ENCODE results near the gene DGCR6L. TPM values are rescaled to one million over a fixed set of nuclear protein-coding genes. Genes with fewer than 3 reads are reported as not detected.
"Not testable (repeated sequence)": the region's sequence is repeated elsewhere in the genome, so short reads cannot be mapped to it uniquely, and the experiment has no call there.

DGCR6L gene
- total and polyA plus RNA-seq, 2 experiments from 2014 or later = 84.6 to 111 TPM

DNA sequence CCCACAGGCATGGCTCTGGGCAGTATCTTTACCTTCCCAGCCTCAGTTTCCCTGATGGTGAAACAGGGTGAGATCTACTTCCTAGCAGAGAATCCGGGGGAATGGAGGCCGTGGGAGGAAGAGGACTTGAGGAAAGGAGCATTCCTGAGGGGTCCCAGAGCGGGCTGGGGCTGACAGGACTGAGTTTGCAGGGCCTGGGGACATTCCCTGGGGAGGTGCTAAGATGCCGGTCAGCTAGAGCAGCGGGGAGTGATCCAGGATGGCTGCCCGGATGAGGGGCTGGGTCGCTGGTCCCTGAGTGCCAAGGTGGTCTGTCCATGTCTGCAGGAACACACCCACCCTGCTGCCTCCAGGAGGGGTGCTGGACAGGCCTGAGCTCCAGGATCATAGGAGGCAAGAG lies 43.4 kb downstream of the DGCR6L start:
- Histone ChIP-seq H3K36me3 (ENCODE audit: low read depth) (no peaks in the 10 kb centered on the region), H3F3A (ENCODE audit: insufficient read depth) (no peaks in the 10 kb centered on the region), H3K27me3 (replicated peaks; ENCODE audit: insufficient read depth) (no peaks in the 10 kb centered on the region), H3K4me1 (ENCODE audit: insufficient read depth) (no peaks in the 10 kb centered on the region), H3K27ac (no peak overlapping the region), H3K9me2 (ENCODE audit: insufficient read depth) (no peaks in the 10 kb centered on the region), H4K20me1 (ENCODE audit: insufficient read depth) (no peaks in the 10 kb centered on the region), H3K9ac (no peak overlapping the region), H3K79me2 (ENCODE audit: insufficient read depth) (no peaks in the 10 kb centered on the region), H3K4me2 (ENCODE audit: unreplicated experiment) (no peak overlapping the region), H3K9me3 (ENCODE audit: low read depth) (no peaks in the 10 kb centered on the region), H2AFZ (no peak overlapping the region), H3K4me3 (no peak overlapping the region)
- DNase-seq = no peak
- TF ChIP-seq EZH2 (IDR thresholded peaks at IDR 0.05; ENCODE audit: insufficient read depth, poor library complexity, severe bottlenecking) = no peak
- no peak for TF ChIP-seq EZH2phosphoT487 (IDR thresholded peaks at IDR 0.05; ENCODE audit: insufficient read depth, low read depth)
- in situ Hi-C loops (cut with MboI) = loop anchor here (25.0 kb wide), 1 partner anchor 289 kb away; no protein-coding TSS in a partner anchor
- WGBS, 2 experiments (ENCODE audit: low coverage in 1 of 2, low lambda C conversion rate in 2 of 2, missing lambda C conversion rate in 2 of 2) = 60 to 69% methylated on average over 5 to 7 of the region's 7 CpGs

DNA sequence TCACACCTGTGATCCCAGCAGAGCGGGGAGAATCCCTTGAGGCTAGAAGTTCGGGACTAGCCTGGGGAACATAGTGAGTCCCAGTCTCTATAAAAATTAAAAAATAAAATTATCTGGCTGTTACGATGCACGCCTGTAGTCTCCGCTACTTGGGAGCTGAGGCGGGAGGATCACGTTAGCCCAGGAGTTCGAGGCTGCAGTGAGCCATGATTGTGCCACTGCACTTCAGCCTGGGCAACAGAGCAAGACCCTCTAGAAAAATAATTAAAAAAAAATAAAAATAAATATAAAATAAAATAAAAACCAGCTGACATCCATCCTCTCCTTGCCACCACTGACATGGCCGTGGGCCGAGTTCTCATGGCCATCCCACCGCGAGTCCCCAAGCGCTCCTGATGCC lies 44.0 kb downstream of the DGCR6L start:
- Histone ChIP-seq H3K9me3 (ENCODE audit: low read depth) (no peaks in the 10 kb centered on the region), H3K27ac (no peak overlapping the region), H4K20me1 (ENCODE audit: insufficient read depth) (no peaks in the 10 kb centered on the region), H3K79me2 (ENCODE audit: insufficient read depth) (no peaks in the 10 kb centered on the region), H3K4me2 (ENCODE audit: unreplicated experiment) (no peak overlapping the region), H3K9me2 (ENCODE audit: insufficient read depth) (no peaks in the 10 kb centered on the region), H3F3A (ENCODE audit: insufficient read depth) (no peaks in the 10 kb centered on the region), H3K4me3 (no peak overlapping the region), H3K9ac (no peak overlapping the region), H2AFZ (no peak overlapping the region), H3K27me3 (replicated peaks; ENCODE audit: insufficient read depth) (no peaks in the 10 kb centered on the region), H3K36me3 (ENCODE audit: low read depth) (no peaks in the 10 kb centered on the region), H3K4me1 (ENCODE audit: insufficient read depth) (no peaks in the 10 kb centered on the region)
- in situ Hi-C loops (cut with MboI) = loop anchor here (25.0 kb wide), 1 partner anchor 289 kb away; no protein-coding TSS in a partner anchor
- DNase-seq = no peak
- WGBS, 2 experiments (ENCODE audit: low coverage in 1 of 2, low lambda C conversion rate in 2 of 2, missing lambda C conversion rate in 2 of 2) = 91 to 94% methylated on average over 13 of the region's 13 CpGs
- TF ChIP-seq EZH2phosphoT487 (IDR thresholded peaks at IDR 0.05; ENCODE audit: insufficient read depth, low read depth) = no peak
- TF ChIP-seq EZH2 (IDR thresholded peaks at IDR 0.05; ENCODE audit: insufficient read depth, poor library complexity, severe bottlenecking) = no peak

DNA sequence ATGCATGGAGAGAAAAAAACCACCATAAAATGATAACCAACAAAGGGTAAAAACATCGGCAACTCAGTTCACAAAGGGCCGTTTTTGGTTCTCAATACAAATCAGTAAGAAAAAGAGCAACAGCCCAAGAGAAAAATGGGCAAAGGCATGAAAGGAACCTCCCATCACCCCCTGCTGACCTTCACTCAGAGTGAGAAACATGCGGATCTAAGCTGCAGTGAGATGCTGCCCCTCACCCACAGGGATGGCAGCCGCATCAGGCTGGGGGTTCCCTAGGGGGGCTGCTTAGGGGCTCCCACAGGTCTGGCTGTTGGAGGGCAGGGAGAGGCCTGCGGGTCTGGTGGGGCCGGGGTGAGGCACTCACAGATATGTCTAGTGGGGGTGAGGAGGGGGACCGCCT lies 44.5 kb downstream of the DGCR6L start:
- not testable (repeated sequence) for H3K79me2 ChIP-seq (ENCODE audit: insufficient read depth); H2AFZ ChIP-seq; H3K4me2 ChIP-seq (ENCODE audit: unreplicated experiment); H3F3A ChIP-seq (ENCODE audit: insufficient read depth); DNase-seq; H3K4me1 ChIP-seq (ENCODE audit: insufficient read depth); H4K20me1 ChIP-seq (ENCODE audit: insufficient read depth); H3K9ac ChIP-seq; H3K27ac ChIP-seq; H3K9me2 ChIP-seq (ENCODE audit: insufficient read depth); H3K9me3 ChIP-seq (ENCODE audit: low read depth); H3K36me3 ChIP-seq (ENCODE audit: low read depth); H3K27me3 ChIP-seq (replicated peaks; ENCODE audit: insufficient read depth); H3K4me3 ChIP-seq
- WGBS, 2 experiments (ENCODE audit: low coverage in 1 of 2, low lambda C conversion rate in 2 of 2, missing lambda C conversion rate in 2 of 2) = 59 to 62% methylated on average over 7 of the region's 7 CpGs
- in situ Hi-C loops (cut with MboI) = loop anchor here (25.0 kb wide), 1 partner anchor 288 kb away; no protein-coding TSS in a partner anchor

DNA sequence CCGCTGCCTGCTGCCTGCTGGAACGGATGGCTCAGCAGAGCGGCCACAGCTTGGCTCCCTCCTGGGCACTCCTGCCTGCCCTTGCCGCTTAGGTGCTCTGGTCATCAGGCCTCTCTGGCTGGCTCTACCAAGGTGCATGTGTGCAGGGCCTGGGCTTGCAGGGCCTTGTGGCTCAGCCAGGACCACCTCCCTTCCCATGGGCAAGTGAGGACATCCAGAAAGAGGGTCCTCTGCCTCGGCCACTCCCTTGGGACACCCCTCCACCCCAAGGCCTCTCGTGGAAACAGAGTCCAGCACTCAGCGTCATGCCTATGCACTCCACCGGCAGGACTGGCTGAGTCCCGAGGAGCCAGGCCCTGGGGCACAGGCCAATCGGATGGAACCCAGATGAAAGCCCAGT lies 45.5 kb downstream of the DGCR6L start:
- 85 to 93% methylated on average over 7 of the region's 10 CpGs for WGBS, 2 experiments (ENCODE audit: low coverage in 1 of 2, low lambda C conversion rate in 2 of 2, missing lambda C conversion rate in 2 of 2)
- H3K9ac ChIP-seq; H3K27me3 ChIP-seq (replicated peaks; ENCODE audit: insufficient read depth); H3K4me1 ChIP-seq (ENCODE audit: insufficient read depth); H4K20me1 ChIP-seq (ENCODE audit: insufficient read depth); H3K4me2 ChIP-seq (ENCODE audit: unreplicated experiment); H3K27ac ChIP-seq; H2AFZ ChIP-seq; H3K79me2 ChIP-seq (ENCODE audit: insufficient read depth); H3F3A ChIP-seq (ENCODE audit: insufficient read depth); H3K9me2 ChIP-seq (ENCODE audit: insufficient read depth); in situ Hi-C loops (cut with MboI); H3K4me3 ChIP-seq; H3K9me3 ChIP-seq (ENCODE audit: low read depth); H3K36me3 ChIP-seq (ENCODE audit: low read depth); DNase-seq: not testable (repeated sequence)

DNA sequence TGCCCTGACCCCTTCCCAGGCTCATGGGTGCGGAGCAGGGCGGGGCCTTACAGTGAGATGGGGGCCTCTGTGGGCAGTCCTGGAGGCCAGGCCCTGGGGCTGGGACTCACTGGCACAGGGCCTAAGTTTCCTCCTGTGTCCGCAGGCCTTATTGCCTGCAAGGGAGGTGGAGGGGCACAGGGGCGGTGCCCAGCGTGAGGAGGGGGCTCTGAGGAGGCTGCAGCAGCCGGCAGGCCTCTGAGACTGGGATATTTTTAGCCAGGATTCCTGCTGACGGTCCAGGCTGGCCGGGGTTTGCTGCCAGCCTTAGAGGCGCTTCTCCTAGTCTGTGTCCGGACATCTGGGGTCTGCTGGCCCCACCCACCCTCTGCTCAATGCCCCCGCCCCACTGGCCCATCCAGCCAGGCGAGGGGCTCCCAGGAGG lies 46.1 kb downstream of the DGCR6L start:
- H4K20me1 ChIP-seq (ENCODE audit: insufficient read depth) = no peaks in the 10 kb centered on the region
- no peak overlapping the region for H3K9ac ChIP-seq
- H3K4me2 ChIP-seq (ENCODE audit: unreplicated experiment) = no peak overlapping the region
- H3K79me2 ChIP-seq (ENCODE audit: insufficient read depth) = no peaks in the 10 kb centered on the region
- H3K9me2 ChIP-seq (ENCODE audit: insufficient read depth) = no peaks in the 10 kb centered on the region
- no peak for TF ChIP-seq EZH2 (IDR thresholded peaks at IDR 0.05; ENCODE audit: insufficient read depth, poor library complexity, severe bottlenecking)
- no peak for TF ChIP-seq EZH2phosphoT487 (IDR thresholded peaks at IDR 0.05; ENCODE audit: insufficient read depth, low read depth)
- DNase-seq = no peak
- no peaks in the 10 kb centered on the region for H3K9me3 ChIP-seq (ENCODE audit: low read depth)
- H3K36me3 ChIP-seq (ENCODE audit: low read depth) = no peaks in the 10 kb centered on the region
- no peak overlapping the region for H3K27ac ChIP-seq
- no peak overlapping the region for H3K4me3 ChIP-seq
- in situ Hi-C loops (cut with MboI) = no loop called here
- no peaks in the 10 kb centered on the region for H3K27me3 ChIP-seq (replicated peaks; ENCODE audit: insufficient read depth)
- no peak overlapping the region for H2AFZ ChIP-seq
- no peaks in the 10 kb centered on the region for H3F3A ChIP-seq (ENCODE audit: insufficient read depth)
- 64 to 72% methylated on average over 3 to 12 of the region's 12 CpGs for WGBS, 2 experiments (ENCODE audit: low coverage in 1 of 2, low lambda C conversion rate in 2 of 2, missing lambda C conversion rate in 2 of 2)
- no peaks in the 10 kb centered on the region for H3K4me1 ChIP-seq (ENCODE audit: insufficient read depth)
